ENCODE results near the gene FOXQ1. TPM values are rescaled to one million over a fixed set of nuclear protein-coding genes. Genes with fewer than 3 reads are reported as not detected.

FOXQ1 gene
- total and polyA plus RNA-seq, 2 of the 13 experiments (the other 11 are each of a cell fraction or from before 2014, with no cell fraction given) = 35.2 to 39.8 TPM

- TF ChIP-seq EED (CRISPR knock-in tag; IDR thresholded peaks at IDR 0.05) (no peak), KLF16 (CRISPR knock-in tag; IDR thresholded peaks at IDR 0.05) (0 out of 4 replicates have a peak, but pooled peaks of 1 of the 2 experiments have one; percentile 88), ZNF792 (CRISPR knock-in tag; IDR thresholded peaks at IDR 0.05) (peak; percentile 14; the same call in 1 of the 2 replicates), REL (CRISPR knock-in tag; conservative IDR thresholded peaks at IDR 0.05) (no peak; the same call in 1 of the 2 replicates), ZNF251 (CRISPR knock-in tag; IDR thresholded peaks at IDR 0.05) (no peak), FOSL1 (CRISPR knock-in tag; IDR thresholded peaks at IDR 0.05; ENCODE audit: borderline replicate concordance) (no peak), ZBTB43 (CRISPR knock-in tag; conservative IDR thresholded peaks at IDR 0.05) (peak; percentile 69), MAFG (CRISPR knock-in tag; IDR thresholded peaks at IDR 0.05) (no peak), ZBTB49 (CRISPR knock-in tag; IDR thresholded peaks at IDR 0.05; ENCODE audit: borderline replicate concordance) (no peak; the same call in 1 of the 2 replicates), RARA (CRISPR knock-in tag; IDR thresholded peaks at IDR 0.05) (peak; percentile 96), ZNF570 (CRISPR knock-in tag; IDR thresholded peaks at IDR 0.05; ENCODE audit: borderline replicate concordance) (no peak), NPAS2 (CRISPR knock-in tag; IDR thresholded peaks at IDR 0.05; ENCODE audit: borderline replicate concordance) (no peak), SETDB1 (CRISPR knock-in tag; IDR thresholded peaks at IDR 0.05; ENCODE audit: borderline replicate concordance) (no peak), NCOR1 (IDR thresholded peaks at IDR 0.05; ENCODE audit: borderline replicate concordance, low read length) (peak; percentile 84), E2F1 (CRISPR knock-in tag; IDR thresholded peaks at IDR 0.05) (no peak), ZNF263 (CRISPR knock-in tag; IDR thresholded peaks at IDR 0.05) (peak; percentile 77), ZNF644 (CRISPR knock-in tag; IDR thresholded peaks at IDR 0.05; ENCODE audit: low read depth) (peak; percentile 84), ZNF749 (CRISPR knock-in tag; IDR thresholded peaks at IDR 0.05; ENCODE audit: borderline replicate concordance) (peak; percentile 36; the same call in 1 of the 2 replicates), SIN3B (IDR thresholded peaks at IDR 0.05; ENCODE audit: low read length) (0 out of 2 replicates have a peak, but pooled peaks have one; percentile 41), NR3C1 (CRISPR knock-in tag; IDR thresholded peaks at IDR 0.05) (no peak), ZNF18 (CRISPR knock-in tag; IDR thresholded peaks at IDR 0.05; ENCODE audit: insufficient replicate concordance) (peak; percentile 81), NKX3-1 (CRISPR knock-in tag; IDR thresholded peaks at IDR 0.05) (peak; percentile 62; the same call in 1 of the 2 replicates), PAX8 (CRISPR knock-in tag; IDR thresholded peaks at IDR 0.05; ENCODE audit: borderline replicate concordance) (no peak), GATAD2A (CRISPR knock-in tag; IDR thresholded peaks at IDR 0.05) (peak; percentile 98), RCOR2 (CRISPR knock-in tag; IDR thresholded peaks at IDR 0.05) (peak; percentile 85)
Measured at GRCh38 chr6:1263850-1264377, 48.0 kb upstream of the FOXQ1 start (continued).
